ENCODE data around the gene COMMD4. TPM values are rescaled to one million over a fixed set of nuclear protein-coding genes. Genes with fewer than 3 reads are reported as not detected.
A peak's percentile ranks its signal among the peaks of the same experiment; 100 is the strongest.

COMMD4 gene
- total and polyA plus RNA-seq, 2 donors (not counting 3 experiments of a cell fraction or from before 2014, with no cell fraction given), result 114 to 244 TPM

DNA sequence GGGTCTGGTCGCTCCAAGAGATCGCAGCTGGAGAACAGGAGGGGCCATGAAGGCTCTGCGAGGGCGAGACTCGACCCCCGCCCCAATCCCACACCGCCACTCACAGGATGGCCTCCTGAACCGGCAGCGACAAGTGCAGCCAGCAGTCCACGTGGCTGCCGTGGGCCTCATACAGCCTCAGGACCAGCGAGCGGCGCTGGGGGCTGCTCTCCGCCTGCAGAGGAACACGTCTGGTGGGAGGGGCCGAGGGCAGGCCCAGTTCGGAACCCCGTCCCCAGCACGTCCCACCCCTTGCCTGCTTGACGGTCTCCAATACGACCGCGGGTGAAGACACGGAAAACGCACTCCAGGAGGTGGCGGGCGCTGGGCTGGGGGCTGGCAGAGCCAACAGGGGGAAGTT, 20.1 kb downstream of the COMMD4 start:
- Histone ChIP-seq H3K4me2 (ENCODE audit: insufficient read depth, low read length) (no peak overlapping the region), H3K4me3 (replicated peaks in 1 of 3; ENCODE audit: insufficient read depth in 1 of 3, low read depth in 1 of 3, low read length in 3 of 3) (no peak overlapping the region), H3K9me3 (replicated peaks; ENCODE audit: control insufficient read depth, insufficient read depth, low read length) (no peaks in the 10 kb centered on the region), H3K9ac (replicated peaks; ENCODE audit: extremely low read depth, insufficient read depth, low read length) (no peak overlapping the region), H3K27me3 (ENCODE audit: control insufficient read depth in 2 of 2, insufficient read depth in 2 of 2, low read length in 2 of 2) (no peaks in the 10 kb centered on the region), H3K4me1 (ENCODE audit: control insufficient read depth, extremely low read depth, insufficient read depth, low read length) (no peaks in the 10 kb centered on the region), H4K20me1 (replicated peaks; ENCODE audit: control insufficient read depth, extremely low read depth, insufficient read depth, low read length) (no peaks in the 10 kb centered on the region), H3K79me2 (ENCODE audit: control insufficient read depth, insufficient read depth, low read length) (no peaks in the 10 kb centered on the region), H2AFZ (ENCODE audit: low read depth, low read length) (no peak overlapping the region), H3K9me1 (replicated peaks; ENCODE audit: control insufficient read depth, extremely low read depth, insufficient read depth, low read length) (no peaks in the 10 kb centered on the region), H3K27ac (ENCODE audit: insufficient read depth, low read depth, low read length) (no peak overlapping the region), H3K36me3 (ENCODE audit: control insufficient read depth in 2 of 2, extremely low read depth in 1 of 2, insufficient read depth in 2 of 2, low read length in 2 of 2) (peaks cover 4 to 37% of the 10 kb centered on the region in 2 experiments)
- CTCF ChIA-PET, result interaction anchor here (0.6 to 1.6 kb wide), 2 partner anchors 12 to 868 kb away, joined by 3 to 7 read pairs; partner anchors contain the start of gene MAN2C1
- no peak for DNase-seq (ENCODE audit: low read depth, low spot score)
- intact Hi-C loops (cut with micrococcal nuclease) (no loop called here), dilution Hi-C loops (cut with MboI; ENCODE audit: extremely low pct_ligation_motif_present, low sequenced_read_pairs) (no loop called here)
- no peak for FAIRE-seq
- POLR2A ChIA-PET, result no interaction called here
- BruUV-seq (replicated peaks), result TSS peak; percentile 21
- TF ChIP-seq, protein P1, sequence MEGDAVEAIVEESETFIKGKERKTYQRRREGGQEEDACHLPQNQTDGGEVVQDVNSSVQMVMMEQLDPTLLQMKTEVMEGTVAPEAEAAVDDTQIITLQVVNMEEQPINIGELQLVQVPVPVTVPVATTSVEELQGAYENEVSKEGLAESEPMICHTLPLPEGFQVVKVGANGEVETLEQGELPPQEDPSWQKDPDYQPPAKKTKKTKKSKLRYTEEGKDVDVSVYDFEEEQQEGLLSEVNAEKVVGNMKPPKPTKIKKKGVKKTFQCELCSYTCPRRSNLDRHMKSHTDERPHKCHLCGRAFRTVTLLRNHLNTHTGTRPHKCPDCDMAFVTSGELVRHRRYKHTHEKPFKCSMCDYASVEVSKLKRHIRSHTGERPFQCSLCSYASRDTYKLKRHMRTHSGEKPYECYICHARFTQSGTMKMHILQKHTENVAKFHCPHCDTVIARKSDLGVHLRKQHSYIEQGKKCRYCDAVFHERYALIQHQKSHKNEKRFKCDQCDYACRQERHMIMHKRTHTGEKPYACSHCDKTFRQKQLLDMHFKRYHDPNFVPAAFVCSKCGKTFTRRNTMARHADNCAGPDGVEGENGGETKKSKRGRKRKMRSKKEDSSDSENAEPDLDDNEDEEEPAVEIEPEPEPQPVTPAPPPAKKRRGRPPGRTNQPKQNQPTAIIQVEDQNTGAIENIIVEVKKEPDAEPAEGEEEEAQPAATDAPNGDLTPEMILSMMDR (IDR thresholded peaks at IDR 0.05; ENCODE audit: extremely low read depth in 1 of 2, insufficient read depth in 1 of 2, low read depth in 1 of 2, low read length in 2 of 2), result no peak
- TF ChIP-seq MYC (IDR thresholded peaks at IDR 0.05; ENCODE audit: low read depth, low read length) (no peak), GATA2 (IDR thresholded peaks at IDR 0.05; ENCODE audit: insufficient read depth, insufficient read length, low read depth, low read length) (no peak), JUN (IDR thresholded peaks at IDR 0.05; ENCODE audit: borderline replicate concordance, insufficient read depth, insufficient read length, low read depth) (no peak), POLR2AphosphoS5 (IDR thresholded peaks at IDR 0.05; ENCODE audit: insufficient read depth, low read depth, low read length) (no peak), EZH2 (IDR thresholded peaks at IDR 0.05; ENCODE audit: borderline replicate concordance, low read depth, low read length, severe bottlenecking) (no peak)

Measured in endothelial cell of umbilical vein (primary cell).